ENCODE data around the gene MLX.

Gene MLX

GRCh38 chr17:42581744-42582270 is 14.9 kb downstream of the MLX start:
- no peak for DNase-seq (ENCODE audit: low read depth in 1 of 2, low spot score in 1 of 2)
- no peak for TF ChIP-seq GABPA (IDR thresholded peaks at IDR 0.05; ENCODE audit: low read depth)
- TF ChIP-seq, protein P1, sequence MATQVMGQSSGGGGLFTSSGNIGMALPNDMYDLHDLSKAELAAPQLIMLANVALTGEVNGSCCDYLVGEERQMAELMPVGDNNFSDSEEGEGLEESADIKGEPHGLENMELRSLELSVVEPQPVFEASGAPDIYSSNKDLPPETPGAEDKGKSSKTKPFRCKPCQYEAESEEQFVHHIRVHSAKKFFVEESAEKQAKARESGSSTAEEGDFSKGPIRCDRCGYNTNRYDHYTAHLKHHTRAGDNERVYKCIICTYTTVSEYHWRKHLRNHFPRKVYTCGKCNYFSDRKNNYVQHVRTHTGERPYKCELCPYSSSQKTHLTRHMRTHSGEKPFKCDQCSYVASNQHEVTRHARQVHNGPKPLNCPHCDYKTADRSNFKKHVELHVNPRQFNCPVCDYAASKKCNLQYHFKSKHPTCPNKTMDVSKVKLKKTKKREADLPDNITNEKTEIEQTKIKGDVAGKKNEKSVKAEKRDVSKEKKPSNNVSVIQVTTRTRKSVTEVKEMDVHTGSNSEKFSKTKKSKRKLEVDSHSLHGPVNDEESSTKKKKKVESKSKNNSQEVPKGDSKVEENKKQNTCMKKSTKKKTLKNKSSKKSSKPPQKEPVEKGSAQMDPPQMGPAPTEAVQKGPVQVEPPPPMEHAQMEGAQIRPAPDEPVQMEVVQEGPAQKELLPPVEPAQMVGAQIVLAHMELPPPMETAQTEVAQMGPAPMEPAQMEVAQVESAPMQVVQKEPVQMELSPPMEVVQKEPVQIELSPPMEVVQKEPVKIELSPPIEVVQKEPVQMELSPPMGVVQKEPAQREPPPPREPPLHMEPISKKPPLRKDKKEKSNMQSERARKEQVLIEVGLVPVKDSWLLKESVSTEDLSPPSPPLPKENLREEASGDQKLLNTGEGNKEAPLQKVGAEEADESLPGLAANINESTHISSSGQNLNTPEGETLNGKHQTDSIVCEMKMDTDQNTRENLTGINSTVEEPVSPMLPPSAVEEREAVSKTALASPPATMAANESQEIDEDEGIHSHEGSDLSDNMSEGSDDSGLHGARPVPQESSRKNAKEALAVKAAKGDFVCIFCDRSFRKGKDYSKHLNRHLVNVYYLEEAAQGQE (IDR thresholded peaks at IDR 0.05; ENCODE audit: insufficient replicate concordance, low read depth), result no peak
- TF ChIP-seq, protein P2, sequence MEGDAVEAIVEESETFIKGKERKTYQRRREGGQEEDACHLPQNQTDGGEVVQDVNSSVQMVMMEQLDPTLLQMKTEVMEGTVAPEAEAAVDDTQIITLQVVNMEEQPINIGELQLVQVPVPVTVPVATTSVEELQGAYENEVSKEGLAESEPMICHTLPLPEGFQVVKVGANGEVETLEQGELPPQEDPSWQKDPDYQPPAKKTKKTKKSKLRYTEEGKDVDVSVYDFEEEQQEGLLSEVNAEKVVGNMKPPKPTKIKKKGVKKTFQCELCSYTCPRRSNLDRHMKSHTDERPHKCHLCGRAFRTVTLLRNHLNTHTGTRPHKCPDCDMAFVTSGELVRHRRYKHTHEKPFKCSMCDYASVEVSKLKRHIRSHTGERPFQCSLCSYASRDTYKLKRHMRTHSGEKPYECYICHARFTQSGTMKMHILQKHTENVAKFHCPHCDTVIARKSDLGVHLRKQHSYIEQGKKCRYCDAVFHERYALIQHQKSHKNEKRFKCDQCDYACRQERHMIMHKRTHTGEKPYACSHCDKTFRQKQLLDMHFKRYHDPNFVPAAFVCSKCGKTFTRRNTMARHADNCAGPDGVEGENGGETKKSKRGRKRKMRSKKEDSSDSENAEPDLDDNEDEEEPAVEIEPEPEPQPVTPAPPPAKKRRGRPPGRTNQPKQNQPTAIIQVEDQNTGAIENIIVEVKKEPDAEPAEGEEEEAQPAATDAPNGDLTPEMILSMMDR (IDR thresholded peaks at IDR 0.05; ENCODE audit: insufficient read depth, low read length), result no peak
- TF ChIP-seq SPI1 (IDR thresholded peaks at IDR 0.05; ENCODE audit: borderline replicate concordance, low read depth), result no peak
- Histone ChIP-seq H3K4me3 (replicated peaks; ENCODE audit: insufficient read depth, low read length) (no peak overlapping the region), H3K27ac (replicated peaks) (no peak overlapping the region), H3K27me3 (ENCODE audit: insufficient read depth, poor library complexity, severe bottlenecking) (no peaks in the 10 kb centered on the region)

DNA sequence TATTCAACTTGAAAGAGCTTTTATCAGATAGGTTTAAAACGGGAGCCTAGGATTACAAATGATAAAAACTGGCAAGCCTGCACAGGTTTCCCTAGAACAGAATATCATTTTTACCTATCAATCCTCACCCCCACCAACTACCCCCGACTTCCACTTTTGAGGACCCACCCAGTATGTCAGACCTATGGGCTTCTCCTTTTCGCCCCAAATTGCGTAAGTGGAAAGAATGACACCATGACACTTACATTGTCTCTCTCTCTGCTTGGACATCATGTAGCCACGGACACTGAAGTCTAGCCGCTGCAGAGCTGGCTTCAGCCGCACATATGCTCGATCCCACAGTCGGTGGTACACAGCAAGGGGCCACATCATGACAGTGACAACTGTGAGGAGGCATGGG is 18.0 kb downstream of the MLX start:
- peak in 1 of 2 experiments; percentile 73 for DNase-seq (ENCODE audit: low read depth in 1 of 2, low spot score in 1 of 2)
- H3K4me3 ChIP-seq (replicated peaks; ENCODE audit: insufficient read depth, low read length), result no peak overlapping the region
- peak; percentile 88 for TF ChIP-seq SPI1 (IDR thresholded peaks at IDR 0.05; ENCODE audit: borderline replicate concordance, low read depth)
- TF ChIP-seq GABPA (IDR thresholded peaks at IDR 0.05; ENCODE audit: low read depth), result no peak
- no peak for TF ChIP-seq POLR2AphosphoS5 (IDR thresholded peaks at IDR 0.05; ENCODE audit: low read depth)
- TF ChIP-seq, protein P1 (IDR thresholded peaks at IDR 0.05; ENCODE audit: insufficient replicate concordance, low read depth), result no peak
- TF ChIP-seq, protein P2 (IDR thresholded peaks at IDR 0.05; ENCODE audit: insufficient read depth, low read length), result no peak
- no peaks in the 10 kb centered on the region for H3K27me3 ChIP-seq (ENCODE audit: insufficient read depth, poor library complexity, severe bottlenecking)
- peak overlapping the region; percentile 48 for H3K27ac ChIP-seq (replicated peaks)

- Histone ChIP-seq H3K27ac (replicated peaks) (peak overlapping the region; percentile 48), H3K4me3 (replicated peaks; ENCODE audit: insufficient read depth, low read length) (no peak overlapping the region), H3K27me3 (ENCODE audit: insufficient read depth, poor library complexity, severe bottlenecking) (no peaks in the 10 kb centered on the region)
- peak in 1 of 2 experiments; percentile 35 for DNase-seq (ENCODE audit: low read depth in 1 of 2, low spot score in 1 of 2)
- TF ChIP-seq, protein P1 (IDR thresholded peaks at IDR 0.05; ENCODE audit: insufficient replicate concordance, low read depth), result no peak
- TF ChIP-seq GABPA (IDR thresholded peaks at IDR 0.05; ENCODE audit: low read depth) (no peak), POLR2AphosphoS5 (IDR thresholded peaks at IDR 0.05; ENCODE audit: low read depth) (no peak), SPI1 (IDR thresholded peaks at IDR 0.05; ENCODE audit: borderline replicate concordance, low read depth) (no peak)
- TF ChIP-seq, protein P2 (IDR thresholded peaks at IDR 0.05; ENCODE audit: insufficient read depth, low read length), result no peak
These were observed 18.5 kb downstream of the MLX start for GRCh38 chr17:42585353-42585752.
